CD8-positive, alpha-beta memory T cell (primary cell): ENCODE measurements around the gene PSAPL1. TPM values are rescaled to one million over a fixed set of nuclear protein-coding genes. Genes with fewer than 3 reads are reported as not detected.

Source experiments
- CTCF ChIA-PET: fragments of 350-600 bp; sonication (Branson Sonifier 250); formaldehyde crosslinking; loops from one replicate; lab custom pipeline; 2021; ENCODE audit warnings: antibody characterized with exemption; lab: Charles Lee
- POLR2A ChIA-PET: fragments of 350-600 bp; sonication (Branson Sonifier 250); formaldehyde crosslinking; loops from one replicate; lab custom pipeline; 2021; ENCODE audit warnings: antibody characterized with exemption; lab: Charles Lee
- DNase-seq, 5 donors: peaks; one replicate each; pipeline versions ENCODE4 v3.0.0 to v3.0.0-alpha.2; 2020 to 2022; ENCODE audit warnings: mixed read lengths in 1 of 5
- H3K27ac ChIP-seq: one replicate; pipeline ENCODE4 v1.7.0; 2013; ENCODE audit warnings: low read depth, mild to moderate bottlenecking, low read length, moderate library complexity
- H3K27me3 ChIP-seq: 2 replicates; pipeline ENCODE4 v1.7.0; 2013; ENCODE audit warnings: low read length, mild to moderate bottlenecking; ENCODE audit not compliant: insufficient read depth, poor library complexity, severe bottlenecking
- H3K36me3 ChIP-seq: 2 replicates; pipeline ENCODE4 v1.7.0; 2013; ENCODE audit warnings: mild to moderate bottlenecking, low read length, moderate library complexity; ENCODE audit not compliant: insufficient read depth
- H3K4me1 ChIP-seq: 2 replicates; pipeline ENCODE4 v1.7.0; 2013; ENCODE audit warnings: mild to moderate bottlenecking, low read length, moderate library complexity; ENCODE audit not compliant: insufficient read depth
- H3K4me3 ChIP-seq: 2 replicates; pipeline ENCODE4 v1.7.0; 2013; ENCODE audit warnings: mild to moderate bottlenecking, low read length
- H3K9me3 ChIP-seq: 2 replicates; pipeline ENCODE4 v1.7.0; 2013; ENCODE audit warnings: mild to moderate bottlenecking, low read length
- H3K27ac Mint-ChIP-seq, 8 donors: one replicate each; pipeline ENCODE4 v1.8.0; 2020 to 2021; ENCODE audit warnings: mixed read lengths in 8 of 8, mild to moderate bottlenecking in 6 of 8, inconsistent platforms in 3 of 8, moderate library complexity in 3 of 8
- H3K27me3 Mint-ChIP-seq, 2 donors: one replicate each; pipeline ENCODE4 v1.8.0; 2020 to 2021; ENCODE audit warnings: mixed read lengths in 2 of 2, mild to moderate bottlenecking in 1 of 2, moderate library complexity in 1 of 2
- H3K36me3 Mint-ChIP-seq, 3 donors: one replicate each; pipeline ENCODE4 v1.8.0; 2020 to 2021; ENCODE audit warnings: mixed read lengths in 3 of 3, inconsistent platforms in 1 of 3, mild to moderate bottlenecking in 1 of 3
- H3K4me1 Mint-ChIP-seq, 3 donors: one replicate each; pipeline ENCODE4 v1.8.0; 2020 to 2021; ENCODE audit warnings: mixed read lengths in 3 of 3, inconsistent platforms in 1 of 3, mild to moderate bottlenecking in 1 of 3
- H3K4me3 Mint-ChIP-seq, 7 donors: one replicate each; pipeline ENCODE4 v1.8.0; 2020 to 2021; ENCODE audit warnings: mixed read lengths in 7 of 7, mild to moderate bottlenecking in 6 of 7, moderate library complexity in 4 of 7, inconsistent platforms in 2 of 7
- H3K9me3 Mint-ChIP-seq, 5 donors: one replicate each; pipeline ENCODE4 v1.8.0; 2020 to 2022; ENCODE audit warnings: mixed read lengths in 5 of 5, mild to moderate bottlenecking in 3 of 5, moderate library complexity in 2 of 5, inconsistent platforms in 1 of 5
- polyA plus RNA-seq: library from polyadenylated mRNA; unstranded; fragments of 300-500 nt; fragmentation: Illumina TruSeq; gene quantifications from one replicate; pipeline ENCODE4 v1.2.3, GENCODE V29; 2021
- total RNA-seq, 2 experiments: library from RNA; stranded (reverse); gene quantifications; one replicate each; pipeline ENCODE4 v1.2.3, GENCODE V29; 2021

Gene PSAPL1
- total and polyA plus RNA-seq, 3 experiments from 2014 or later, result not detected

- no peaks in the 10 kb centered on the region for H3K36me3 ChIP-seq
- no peak overlapping the region for H3K27ac ChIP-seq
- H3K4me1 Mint-ChIP-seq, result no peaks in the 10 kb centered on the region
- DNase-seq, result no peak
- H3K4me3 Mint-ChIP-seq, result no peak overlapping the region
- no peak overlapping the region for H3K27ac Mint-ChIP-seq
- no peaks in the 10 kb centered on the region for H3K9me3 Mint-ChIP-seq
- H3K9me3 ChIP-seq, result no peaks in the 10 kb centered on the region
- peaks cover 9 to 13% of the 10 kb centered on the region in 2 donors for H3K27me3 Mint-ChIP-seq
- no peak overlapping the region for H3K4me3 ChIP-seq
- ChIA-PET POLR2A (no interaction called here), CTCF (no interaction called here)
- no peaks in the 10 kb centered on the region for H3K27me3 ChIP-seq
- no peaks in the 10 kb centered on the region for H3K4me1 ChIP-seq
- H3K36me3 Mint-ChIP-seq, result no peaks in the 10 kb centered on the region
Observed at GRCh38 chr4:7384929-7385890, 49.5 kb downstream of the PSAPL1 start.

- Histone ChIP-seq H3K4me3 (no peak overlapping the region), H3K36me3 (no peaks in the 10 kb centered on the region), H3K27me3 (peaks cover 4% of the 10 kb centered on the region), H3K4me1 (no peaks in the 10 kb centered on the region), H3K9me3 (no peaks in the 10 kb centered on the region), H3K27ac (no peak overlapping the region)
- no peaks in the 10 kb centered on the region for H3K9me3 Mint-ChIP-seq
- H3K4me3 Mint-ChIP-seq, result no peak overlapping the region
- peaks cover 12 to 13% of the 10 kb centered on the region in 2 donors for H3K27me3 Mint-ChIP-seq
- POLR2A ChIA-PET, result no interaction called here
- CTCF ChIA-PET, result no interaction called here
- no peak overlapping the region for H3K27ac Mint-ChIP-seq
- no peaks in the 10 kb centered on the region for H3K4me1 Mint-ChIP-seq
- no peak for DNase-seq
- no peaks in the 10 kb centered on the region for H3K36me3 Mint-ChIP-seq
Observed at GRCh38 chr4:7384003-7384928, 50.5 kb downstream of the PSAPL1 start.

- Histone ChIP-seq H3K36me3 (no peaks in the 10 kb centered on the region), H3K27ac (no peak overlapping the region), H3K27me3 (peaks cover 4% of the 10 kb centered on the region), H3K9me3 (no peaks in the 10 kb centered on the region), H3K4me1 (no peaks in the 10 kb centered on the region), H3K4me3 (no peak overlapping the region)
- Mint-ChIP-seq H3K9me3 (peaks cover 0 to 2% (median 0%) of the 10 kb centered on the region in 5 donors), H3K4me1 (no peaks in the 10 kb centered on the region), H3K27ac (no peak overlapping the region), H3K36me3 (no peaks in the 10 kb centered on the region), H3K4me3 (no peak overlapping the region), H3K27me3 (peaks cover 20 to 22% of the 10 kb centered on the region in 2 donors)
- DNase-seq, result no peak
- CTCF ChIA-PET, result no interaction called here
- POLR2A ChIA-PET, result no interaction called here
Observed at GRCh38 chr4:7383266-7383665, 51.5 kb downstream of the PSAPL1 start.

GRCh38 chr4:7382634-7383014 is 52.1 kb downstream of the PSAPL1 start:
- Histone ChIP-seq H3K9me3 (no peaks in the 10 kb centered on the region), H3K4me3 (no peak overlapping the region), H3K27me3 (peaks cover 4% of the 10 kb centered on the region), H3K36me3 (no peaks in the 10 kb centered on the region), H3K27ac (no peak overlapping the region), H3K4me1 (no peaks in the 10 kb centered on the region)
- ChIA-PET POLR2A (no interaction called here), CTCF (no interaction called here)
- Mint-ChIP-seq H3K4me1 (no peaks in the 10 kb centered on the region), H3K4me3 (no peak overlapping the region), H3K9me3 (peaks cover 0 to 3% (median 0%) of the 10 kb centered on the region in 5 donors), H3K27ac (no peak overlapping the region), H3K36me3 (no peaks in the 10 kb centered on the region), H3K27me3 (peaks cover 26 to 29% of the 10 kb centered on the region in 2 donors)
- DNase-seq, result no peak

GRCh38 chr4:7381890-7382633 is 52.7 kb downstream of the PSAPL1 start:
- no peak for DNase-seq
- H3K4me3 ChIP-seq, result no peak overlapping the region
- Mint-ChIP-seq H3K36me3 (no peaks in the 10 kb centered on the region), H3K27me3 (peaks cover 28 to 33% of the 10 kb centered on the region in 2 donors), H3K4me3 (no peak overlapping the region), H3K4me1 (no peaks in the 10 kb centered on the region), H3K9me3 (peaks cover 0 to 5% (median 0%) of the 10 kb centered on the region in 5 donors), H3K27ac (no peak overlapping the region)
- ChIA-PET CTCF (no interaction called here), POLR2A (no interaction called here)
- no peaks in the 10 kb centered on the region for H3K36me3 ChIP-seq
- H3K27ac ChIP-seq, result no peak overlapping the region
- no peaks in the 10 kb centered on the region for H3K4me1 ChIP-seq
- H3K27me3 ChIP-seq, result peaks cover 4% of the 10 kb centered on the region
- no peaks in the 10 kb centered on the region for H3K9me3 ChIP-seq

GRCh38 chr4:7381221-7381889 is 53.4 kb downstream of the PSAPL1 start:
- CTCF ChIA-PET, result no interaction called here
- Histone ChIP-seq H3K4me3 (no peak overlapping the region), H3K27ac (no peak overlapping the region), H3K27me3 (peaks cover 4% of the 10 kb centered on the region), H3K9me3 (no peaks in the 10 kb centered on the region), H3K4me1 (no peaks in the 10 kb centered on the region), H3K36me3 (no peaks in the 10 kb centered on the region)
- Mint-ChIP-seq H3K9me3 (peaks cover 0 to 5% (median 0%) of the 10 kb centered on the region in 5 donors), H3K36me3 (no peaks in the 10 kb centered on the region), H3K27me3 (peaks cover 30 to 40% of the 10 kb centered on the region in 2 donors), H3K4me3 (no peak overlapping the region), H3K27ac (no peak overlapping the region), H3K4me1 (no peaks in the 10 kb centered on the region)
- POLR2A ChIA-PET, result no interaction called here
- no peak for DNase-seq
